PC-9 (cell line): Measurements from ENCODE around the gene SEC31B. TPM values are rescaled to one million over a fixed set of nuclear protein-coding genes. Genes with fewer than 3 reads are reported as not detected.

Experiments used
- BruUV-seq: library from RNA; stranded (reverse); fragments of 400-500 nt; replicated peaks from 2 replicates; lab custom pipeline; 2021; lab: Mats Ljungman, UMichigan
- CTCF ChIA-PET: fragments of 300-600 bp; sonication (Branson Sonifier 250); formaldehyde crosslinking; loops from one replicate; lab custom pipeline; 2022; ENCODE audit warnings: antibody characterized with exemption; lab: Charles Lee
- POLR2A ChIA-PET: fragments of 300-600 bp; sonication (Branson Sonifier 250); formaldehyde crosslinking; loops from one replicate; lab custom pipeline; 2022; ENCODE audit warnings: antibody characterized with exemption; ENCODE audit not compliant: unreplicated experiment; lab: Charles Lee
- DNase-seq, 2 experiments: peaks; one replicate each; pipeline versions ENCODE4 v3.0.0 to v3.0.0-alpha.2; 2015 to 2022; ENCODE audit warnings: mixed read lengths in 1 of 2
- H2AFZ ChIP-seq: fragments of 200-600 bp; sonication (generic); 2 replicates; pipeline ENCODE4 v1.8.1; 2017; ENCODE audit warnings: antibody characterized with exemption
- H3F3A ChIP-seq: fragments of 200-600 bp; sonication (generic); 2 replicates; pipeline ENCODE4 v1.8.1; 2017; ENCODE audit warnings: antibody characterized with exemption, mild to moderate bottlenecking, low read depth; ENCODE audit not compliant: insufficient read depth
- H3K27ac ChIP-seq: fragments of 200-600 bp; sonication (generic); 2 replicates; pipeline ENCODE4 v1.6.1; 2016; ENCODE audit warnings: mixed run types
- H3K27me3 ChIP-seq: fragments of 200-600 bp; sonication (generic); 2 replicates; pipeline ENCODE4 v1.6.1; 2016; ENCODE audit warnings: low read depth, mixed run types; ENCODE audit not compliant: insufficient read depth
- H3K36me3 ChIP-seq: fragments of 200-600 bp; sonication (generic); 2 replicates; pipeline ENCODE4 v1.6.1; 2016; ENCODE audit warnings: low read depth, mixed run types
- H3K4me1 ChIP-seq: fragments of 200-600 bp; sonication (generic); replicated peaks from 2 replicates; pipeline ENCODE4 v1.6.1; 2016; ENCODE audit warnings: mixed run types; ENCODE audit not compliant: insufficient read depth
- H3K4me2 ChIP-seq: fragments of 200-600 bp; sonication (generic); 2 replicates; pipeline ENCODE4 v1.6.1; 2017; ENCODE audit warnings: mixed run types
- H3K4me3 ChIP-seq: fragments of 200-600 bp; sonication (generic); 2 replicates; pipeline ENCODE4 v1.6.1; 2016; ENCODE audit warnings: mixed run types
- H3K79me2 ChIP-seq: fragments of 200-600 bp; sonication (generic); 2 replicates; pipeline ENCODE4 v1.6.1; 2017; ENCODE audit warnings: low read depth, mixed run types
- H3K9me2 ChIP-seq: fragments of 200-600 bp; sonication (generic); 2 replicates; pipeline ENCODE4 v1.8.1; 2017; ENCODE audit warnings: mild to moderate bottlenecking; ENCODE audit not compliant: insufficient read depth
- H3K9me3 ChIP-seq: fragments of 200-600 bp; sonication (generic); 2 replicates; pipeline ENCODE4 v1.8.1; 2016; ENCODE audit warnings: low read depth; ENCODE audit not compliant: insufficient read depth
- H4K20me1 ChIP-seq: fragments of 200-600 bp; sonication (generic); 2 replicates; pipeline ENCODE4 v1.8.1; 2017; ENCODE audit not compliant: insufficient read depth
- CTCF ChIP-seq: fragments of 200-600 bp; sonication (generic); conservative IDR thresholded peaks from 2 replicates; pipeline ENCODE4 v1.6.1; 2017; ENCODE audit warnings: mixed run types, antibody characterized with exemption, mild to moderate bottlenecking, moderate library complexity
- EZH2 ChIP-seq: fragments of 200-600 bp; sonication (generic); IDR thresholded peaks from 2 replicates; pipeline ENCODE4 v1.8.0; 2017; ENCODE audit warnings: antibody characterized with exemption, low read depth
- intact Hi-C: fragments of 100-400 bp; cut with micrococcal nuclease; formaldehyde crosslinking; loops from one replicate; pipeline ENCODE4 v1.10.0; 2022; ENCODE audit not compliant: unreplicated experiment
- total RNA-seq: library from RNA; stranded (reverse); gene quantifications from 2 replicates; pipeline ENCODE4 v1.2.3, GENCODE V29; 2021

SEC31B gene
- total RNA-seq, 1 experiment from 2014 or later, result 7.4 TPM

GRCh38 chr10:100482181-100482833 is 37.4 kb downstream of the SEC31B start:
- intact Hi-C loops, result no loop called here
- Histone ChIP-seq H3K36me3 (no peaks in the 10 kb centered on the region), H3K4me1 (no peaks in the 10 kb centered on the region), H2AFZ (peak overlapping the region; percentile 69), H3K9me2 (no peaks in the 10 kb centered on the region), H3K27me3 (peaks cover 36% of the 10 kb centered on the region; the same call in 1 of the 2 replicates), H3K9me3 (no peaks in the 10 kb centered on the region), H3K27ac (no peak overlapping the region), H3K4me2 (peak overlapping the region; percentile 82), H3K4me3 (peak overlapping the region; percentile 55), H3K79me2 (no peaks in the 10 kb centered on the region), H3F3A (no peaks in the 10 kb centered on the region), H4K20me1 (no peaks in the 10 kb centered on the region)
- ChIA-PET POLR2A (interaction anchor here (0.6 kb wide), 1 partner anchor 516 kb away, joined by 4 read pairs; no protein-coding TSS in a partner anchor), CTCF (interaction anchor here (0.5 to 1.5 kb wide), 5 partner anchors 26 to 374 kb away, joined by 3 to 12 read pairs (median 4); no protein-coding TSS in a partner anchor)
- DNase-seq, result peak in 1 of 2 experiments; percentile 51
- TF ChIP-seq CTCF (peak; percentile 72), EZH2 (no peak)
- BruUV-seq, result no TSS peak

- Histone ChIP-seq H3K9me3 (no peaks in the 10 kb centered on the region), H2AFZ (peak overlapping the region; percentile 69), H3K27ac (no peak overlapping the region), H3K27me3 (peaks cover 36% of the 10 kb centered on the region; the same call in 1 of the 2 replicates), H4K20me1 (no peaks in the 10 kb centered on the region), H3K79me2 (no peaks in the 10 kb centered on the region), H3F3A (no peaks in the 10 kb centered on the region), H3K36me3 (no peaks in the 10 kb centered on the region), H3K4me2 (peak overlapping the region; percentile 82), H3K4me3 (peak overlapping the region; percentile 55), H3K4me1 (no peaks in the 10 kb centered on the region), H3K9me2 (no peaks in the 10 kb centered on the region)
- intact Hi-C loops, result no loop called here
- TF ChIP-seq EZH2 (no peak), CTCF (no peak)
- ChIA-PET POLR2A (no interaction called here), CTCF (interaction anchor here (0.5 to 1.4 kb wide), 2 partner anchors 27 to 149 kb away, joined by 4 to 12 read pairs; no protein-coding TSS in a partner anchor)
- no TSS peak for BruUV-seq
- DNase-seq, result peak; percentile 67 to 86
These were observed 38.1 kb downstream of the SEC31B start for GRCh38 chr10:100481462-100482081.

GRCh38 chr10:100480002-100480401 is 39.7 kb downstream of the SEC31B start:
- peaks cover 36% of the 10 kb centered on the region; the same call in 1 of the 2 replicates for H3K27me3 ChIP-seq
- no peak overlapping the region for H3K4me2 ChIP-seq
- ChIA-PET POLR2A (no interaction called here), CTCF (no interaction called here)
- no peaks in the 10 kb centered on the region for H3F3A ChIP-seq
- DNase-seq, result no peak
- H3K27ac ChIP-seq, result no peak overlapping the region
- H3K9me3 ChIP-seq, result no peaks in the 10 kb centered on the region
- H3K9me2 ChIP-seq, result no peaks in the 10 kb centered on the region
- H3K4me3 ChIP-seq, result no peak overlapping the region
- intact Hi-C loops, result no loop called here
- no peaks in the 10 kb centered on the region for H3K79me2 ChIP-seq
- H3K36me3 ChIP-seq, result no peaks in the 10 kb centered on the region
- no peaks in the 10 kb centered on the region for H4K20me1 ChIP-seq
- no TSS peak for BruUV-seq
- no peak for TF ChIP-seq EZH2
- no peak for TF ChIP-seq CTCF
- no peaks in the 10 kb centered on the region for H3K4me1 ChIP-seq
- no peak overlapping the region for H2AFZ ChIP-seq
